ENCODE data around the gene GIPC3. TPM values are rescaled to one million over a fixed set of nuclear protein-coding genes. Genes with fewer than 3 reads are reported as not detected.

GIPC3 gene
- total RNA-seq, 1 donor from 2014 or later = not detected

DNA sequence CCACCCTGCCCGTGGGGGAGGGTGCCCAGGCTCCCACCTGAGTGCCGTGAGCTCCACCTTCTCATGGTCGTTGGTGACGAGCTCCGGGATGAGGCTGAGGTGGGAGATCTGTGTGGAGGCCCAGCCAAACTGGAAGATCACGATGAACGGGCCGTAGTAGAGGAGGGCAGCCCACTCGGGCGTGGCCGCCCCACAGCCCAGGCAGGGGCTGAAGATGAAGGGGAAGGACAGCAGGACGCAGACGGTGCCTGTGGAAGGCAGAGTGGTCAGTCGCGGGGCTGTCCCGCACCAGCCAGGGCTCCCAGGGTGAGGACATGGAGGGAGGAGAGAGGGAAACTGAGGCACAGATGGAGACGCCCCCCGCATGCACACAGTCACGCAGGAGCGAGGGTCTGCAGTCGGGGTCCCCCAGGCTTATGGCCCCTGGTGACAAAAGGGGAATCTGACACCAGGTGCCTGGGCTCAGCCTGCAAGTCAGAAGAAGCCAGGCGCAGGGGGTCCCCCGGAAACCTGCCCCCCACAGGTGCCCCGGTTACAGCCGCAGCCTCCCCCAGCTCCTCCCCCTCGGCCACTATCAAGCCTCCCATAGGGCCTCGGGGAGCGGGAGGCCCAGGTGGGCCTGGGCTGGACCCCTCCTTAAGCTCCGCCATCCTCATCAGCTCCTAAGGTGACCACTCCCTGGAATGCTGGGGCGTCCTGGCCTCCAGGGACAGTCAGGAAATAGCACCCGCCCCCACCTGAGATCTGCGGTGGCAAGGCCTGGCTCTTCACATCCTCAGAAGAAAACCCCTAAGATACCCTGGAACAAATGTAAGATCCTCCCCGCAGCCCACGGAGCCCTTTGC lies 34.1 kb upstream of the GIPC3 start:
- DNase-seq (ENCODE audit: low read depth) = no peak
- TF ChIP-seq, protein P1, sequence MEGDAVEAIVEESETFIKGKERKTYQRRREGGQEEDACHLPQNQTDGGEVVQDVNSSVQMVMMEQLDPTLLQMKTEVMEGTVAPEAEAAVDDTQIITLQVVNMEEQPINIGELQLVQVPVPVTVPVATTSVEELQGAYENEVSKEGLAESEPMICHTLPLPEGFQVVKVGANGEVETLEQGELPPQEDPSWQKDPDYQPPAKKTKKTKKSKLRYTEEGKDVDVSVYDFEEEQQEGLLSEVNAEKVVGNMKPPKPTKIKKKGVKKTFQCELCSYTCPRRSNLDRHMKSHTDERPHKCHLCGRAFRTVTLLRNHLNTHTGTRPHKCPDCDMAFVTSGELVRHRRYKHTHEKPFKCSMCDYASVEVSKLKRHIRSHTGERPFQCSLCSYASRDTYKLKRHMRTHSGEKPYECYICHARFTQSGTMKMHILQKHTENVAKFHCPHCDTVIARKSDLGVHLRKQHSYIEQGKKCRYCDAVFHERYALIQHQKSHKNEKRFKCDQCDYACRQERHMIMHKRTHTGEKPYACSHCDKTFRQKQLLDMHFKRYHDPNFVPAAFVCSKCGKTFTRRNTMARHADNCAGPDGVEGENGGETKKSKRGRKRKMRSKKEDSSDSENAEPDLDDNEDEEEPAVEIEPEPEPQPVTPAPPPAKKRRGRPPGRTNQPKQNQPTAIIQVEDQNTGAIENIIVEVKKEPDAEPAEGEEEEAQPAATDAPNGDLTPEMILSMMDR (conservative IDR thresholded peaks at IDR 0.05; ENCODE audit: low read depth, low read length) = no peak
- H3K4me3 ChIP-seq (ENCODE audit: low read depth, low read length) = no peak overlapping the region

DNA sequence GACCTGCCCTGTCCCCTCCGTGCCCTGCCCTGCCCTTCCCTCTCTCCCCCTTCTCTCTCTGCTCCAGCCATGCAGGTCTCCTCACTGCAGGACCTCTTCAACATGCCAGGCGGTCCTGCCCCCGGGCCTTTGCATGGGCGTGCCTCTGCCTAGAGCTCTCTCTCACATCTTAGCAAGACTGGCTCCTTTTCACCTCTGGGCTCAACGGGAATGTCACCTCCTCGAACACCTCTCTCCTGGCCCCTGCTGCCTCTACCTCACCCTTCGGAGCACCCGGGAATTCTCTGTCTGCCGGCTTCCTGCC lies 33.5 kb upstream of the GIPC3 start:
- H3K4me3 ChIP-seq (ENCODE audit: low read depth, low read length) = no peak overlapping the region
- TF ChIP-seq, protein P1 (conservative IDR thresholded peaks at IDR 0.05; ENCODE audit: low read depth, low read length) = no peak
- no peak for DNase-seq (ENCODE audit: low read depth)

DNA sequence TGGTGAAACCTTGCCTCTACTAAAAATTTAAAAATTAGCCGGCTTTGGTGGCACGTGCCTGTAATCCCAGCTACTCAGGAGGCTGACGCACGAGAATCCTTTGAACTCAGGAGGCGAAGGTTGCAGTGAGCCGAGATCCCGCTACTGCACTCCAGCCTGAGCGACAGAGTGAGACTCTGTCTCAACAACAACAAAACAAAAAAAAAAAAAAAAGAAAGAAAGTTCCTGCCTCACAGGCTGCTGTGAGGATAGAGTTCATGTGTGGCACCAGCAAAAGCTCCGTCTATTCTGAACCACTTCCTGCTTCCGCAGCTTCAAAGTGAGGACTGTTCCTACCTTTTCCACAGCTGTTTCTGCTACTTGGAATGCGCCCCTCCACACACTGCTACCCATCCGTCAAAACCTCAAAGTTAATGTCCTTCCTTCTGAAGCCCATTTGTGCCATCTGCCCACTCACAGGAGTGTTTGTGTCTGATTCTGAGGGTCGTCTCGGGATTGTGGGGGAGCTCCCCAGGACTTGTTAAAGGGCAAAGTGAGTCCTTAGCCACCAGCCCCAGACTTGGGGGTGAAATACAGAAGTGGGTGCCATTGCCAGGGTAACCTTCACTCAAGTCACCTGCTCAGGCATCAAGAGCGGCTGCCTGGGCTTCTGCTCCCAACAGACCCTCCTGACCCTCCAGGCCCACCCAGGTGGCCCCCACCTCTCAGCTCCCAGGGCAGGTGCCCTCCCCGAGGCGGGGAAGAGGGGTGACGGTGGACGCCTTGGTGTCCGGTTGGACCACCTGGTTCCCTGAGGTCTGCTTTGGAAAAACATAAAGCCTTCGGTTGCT lies 30.8 kb upstream of the GIPC3 start:
- TF ChIP-seq, protein P1 (conservative IDR thresholded peaks at IDR 0.05; ENCODE audit: low read depth, low read length) = no peak
- DNase-seq (ENCODE audit: low read depth) = no peak
- peak overlapping the region; percentile 19 for H3K4me3 ChIP-seq (ENCODE audit: low read depth, low read length)

GRCh38 chr19:3555653-3556422 lies 29.4 kb upstream of the GIPC3 start:
- no peak for DNase-seq (ENCODE audit: low read depth)
- TF ChIP-seq, protein P1 (conservative IDR thresholded peaks at IDR 0.05; ENCODE audit: low read depth, low read length) = no peak
- H3K4me3 ChIP-seq (ENCODE audit: low read depth, low read length) = peak overlapping the region; percentile 87

- TF ChIP-seq, protein P1 (conservative IDR thresholded peaks at IDR 0.05; ENCODE audit: low read depth, low read length) = no peak
- H3K4me3 ChIP-seq (ENCODE audit: low read depth, low read length) = peak overlapping the region; percentile 87
Observed at GRCh38 chr19:3556423-3556977, 28.8 kb upstream of the GIPC3 start.

DNA sequence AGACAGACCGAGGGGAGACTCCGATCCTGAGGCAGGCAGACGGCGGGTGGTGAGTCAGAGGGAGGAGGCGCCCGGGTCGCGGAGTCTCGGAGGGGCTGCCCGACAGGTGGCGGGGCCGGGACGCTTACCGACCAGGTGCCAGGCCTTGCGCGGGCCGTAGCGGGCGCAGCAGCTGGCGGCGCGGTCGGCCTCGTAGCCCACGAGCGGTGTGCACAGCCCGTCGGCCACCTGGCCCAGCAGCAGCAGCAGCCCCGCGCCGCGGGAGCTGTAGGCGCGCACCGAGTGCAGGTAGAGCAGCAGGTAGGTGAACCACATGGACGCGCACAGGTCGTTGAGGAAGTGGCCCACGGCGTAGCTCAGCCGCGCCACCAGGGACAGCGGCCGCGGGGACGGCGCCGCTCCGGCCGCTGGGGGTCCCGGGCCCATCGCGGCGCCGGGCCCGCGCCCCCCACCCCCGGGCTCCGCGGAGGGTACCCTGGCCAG lies 28.3 kb upstream of the GIPC3 start:
- TF ChIP-seq, protein P1 (conservative IDR thresholded peaks at IDR 0.05; ENCODE audit: low read depth, low read length) = no peak
- DNase-seq (ENCODE audit: low read depth) = no peak
- H3K4me3 ChIP-seq (ENCODE audit: low read depth, low read length) = peak overlapping the region; percentile 87

More at GRCh38 chr19:3556423-3556977, 28.8 kb upstream of the GIPC3 start:
- no peak for DNase-seq (ENCODE audit: low read depth)
